Upper lobe of left lung (tissue), 6 donors: ENCODE results near the gene MICAL3. TPM values are rescaled to one million over a fixed set of nuclear protein-coding genes. Genes with fewer than 3 reads are reported as not detected.

Source experiments
- ATAC-seq, 2 donors: fragments of 200-7000 bp; cut with Tn5 transposase; one replicate each; pipeline ENCODE4 v1.9.1; 2022; ENCODE audit warnings: mild to moderate bottlenecking in 2 of 2, moderate library complexity in 2 of 2; ENCODE audit not compliant: low FRiP score in 2 of 2
- DNase-seq, 2 donors: peaks; one replicate each; pipeline ENCODE4 v3.0.0-alpha.2; 2019 to 2020
- H3K27ac ChIP-seq, 4 donors: fragments of 200-600 bp; sonication (generic); one replicate each; pipeline ENCODE4 v1.5.1; 2016 to 2019
- H3K27me3 ChIP-seq, 4 donors: fragments of 200-600 bp; sonication (generic); one replicate each; pipeline ENCODE4 v1.5.1; 2017 to 2019
- H3K36me3 ChIP-seq, 4 donors: fragments of 200-600 bp; sonication (generic); one replicate each; pipeline ENCODE4 v1.5.1; 2016 to 2019
- H3K4me1 ChIP-seq, 4 donors: fragments of 200-600 bp; sonication (generic); one replicate each; pipeline ENCODE4 v1.5.1; 2018 to 2019
- H3K4me3 ChIP-seq, 4 donors: fragments of 200-600 bp; sonication (generic); one replicate each; pipeline ENCODE4 v1.5.1; 2017 to 2019; ENCODE audit warnings: mild to moderate bottlenecking in 2 of 4, moderate library complexity in 1 of 4
- H3K9me3 ChIP-seq, 4 donors: fragments of 200-600 bp; sonication (generic); one replicate each; pipeline ENCODE4 v1.5.1; 2018 to 2019
- EP300 ChIP-seq, 4 donors: sonication (generic); formaldehyde crosslinking; IDR thresholded peaks; one replicate each; pipeline ENCODE4 v1.5.1; 2017; ENCODE audit warnings: antibody characterized with exemption in 4 of 4, control low read depth in 2 of 4
- POLR2A ChIP-seq, 4 donors: fragments of 450-650 bp; IDR thresholded peaks; one replicate each; pipeline ENCODE4 v1.5.1; 2016 to 2017; ENCODE audit warnings: antibody characterized with exemption in 4 of 4, mild to moderate bottlenecking in 2 of 4
- POLR2AphosphoS5 ChIP-seq, 2 donors: sonication (generic); formaldehyde crosslinking; IDR thresholded peaks; one replicate each; pipeline ENCODE4 v1.5.1; 2017; ENCODE audit warnings: antibody characterized with exemption in 2 of 2
- WGBS, 2 donors: methylation state at CpG; one replicate each; pipeline ENCODE4 v1.1.5; 2017 to 2018; 5-methylcytosine and 5-hydroxymethylcytosine counted together
- total RNA-seq, 6 donors: library from RNA; depleted of rRNA in 4 of 6; stranded (reverse); fragments of >200 nt in 4 of 6; gene quantifications; one replicate each; pipeline versions ENCODE4 v1.1.0 to v1.2.1, GENCODE V29; 2016 to 2021
- TF ChIP-seq, protein P1 (sequence below), 6 experiments: fragments of 450-650 bp in 4 of 6; fragments of 200-600 bp in 2 of 6; sonication (generic) in 2 of 6; IDR thresholded peaks; one replicate each; pipeline ENCODE4 v1.5.1; 2016 to 2019; ENCODE audit warnings: antibody characterized with exemption in 6 of 6
- donor health status: DM: no; HTN: no; CAD: no; lungs with moderate emphysema.
- donor health status: DM: no; HTN: yes; CAD: no; lungs with severe emphysema.

The MICAL3 gene
- total RNA-seq, 6 donors from 2014 or later, result 6.4 to 39.8 (median 23.4) TPM

DNA sequence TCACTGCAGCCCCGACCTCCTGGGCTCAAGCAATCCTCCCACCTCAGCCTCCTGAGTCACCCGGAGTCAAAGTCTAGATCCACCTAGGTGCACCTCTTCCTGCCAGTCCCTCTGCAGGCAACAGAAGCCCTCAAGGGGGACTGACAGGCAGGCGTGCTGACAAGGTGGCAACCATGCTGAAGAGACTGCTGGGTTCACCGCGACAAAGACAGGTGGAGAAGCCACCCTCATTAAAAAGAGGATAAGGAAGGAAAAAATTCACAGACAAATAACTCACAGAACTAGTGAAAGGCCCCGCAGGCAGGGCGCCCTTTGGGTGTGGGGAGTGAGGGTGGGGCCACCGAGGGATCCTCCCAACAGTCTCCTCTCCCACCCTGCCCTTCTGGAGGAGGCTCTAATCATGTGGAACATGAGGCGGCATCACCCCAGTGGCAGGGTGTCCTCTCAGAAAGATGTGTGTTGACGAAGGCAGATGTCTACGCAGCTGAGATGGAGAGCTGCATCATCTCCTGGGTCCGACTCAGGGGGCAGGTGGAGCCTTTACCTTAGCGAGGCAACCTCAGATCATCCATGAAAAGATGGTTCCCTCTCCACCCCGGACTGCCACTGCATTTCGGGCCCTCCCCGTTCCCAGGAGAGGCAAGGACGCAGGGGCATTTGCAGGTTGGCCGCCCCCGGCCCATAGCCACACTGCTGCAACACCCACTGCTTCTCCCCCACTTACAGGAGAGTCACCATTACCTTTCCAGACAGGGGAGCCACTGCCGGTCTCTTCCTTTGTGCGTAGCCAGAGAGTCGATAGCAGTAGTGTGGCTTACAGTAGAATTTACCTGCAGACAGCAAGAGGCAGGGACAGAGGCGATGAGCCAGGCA, 158.9 kb downstream of the MICAL3 start:
- no peak for ATAC-seq
- no peak for DNase-seq
- Histone ChIP-seq H3K4me1 (no peaks in the 10 kb centered on the region), H3K4me3 (no peak overlapping the region), H3K36me3 (peaks cover 0 to 52% (median 18%) of the 10 kb centered on the region in 4 donors), H3K27ac (no peak overlapping the region), H3K9me3 (no peaks in the 10 kb centered on the region), H3K27me3 (no peaks in the 10 kb centered on the region)
- TF ChIP-seq EP300 (IDR thresholded peaks at IDR 0.05), result no peak
- TF ChIP-seq, protein P1, sequence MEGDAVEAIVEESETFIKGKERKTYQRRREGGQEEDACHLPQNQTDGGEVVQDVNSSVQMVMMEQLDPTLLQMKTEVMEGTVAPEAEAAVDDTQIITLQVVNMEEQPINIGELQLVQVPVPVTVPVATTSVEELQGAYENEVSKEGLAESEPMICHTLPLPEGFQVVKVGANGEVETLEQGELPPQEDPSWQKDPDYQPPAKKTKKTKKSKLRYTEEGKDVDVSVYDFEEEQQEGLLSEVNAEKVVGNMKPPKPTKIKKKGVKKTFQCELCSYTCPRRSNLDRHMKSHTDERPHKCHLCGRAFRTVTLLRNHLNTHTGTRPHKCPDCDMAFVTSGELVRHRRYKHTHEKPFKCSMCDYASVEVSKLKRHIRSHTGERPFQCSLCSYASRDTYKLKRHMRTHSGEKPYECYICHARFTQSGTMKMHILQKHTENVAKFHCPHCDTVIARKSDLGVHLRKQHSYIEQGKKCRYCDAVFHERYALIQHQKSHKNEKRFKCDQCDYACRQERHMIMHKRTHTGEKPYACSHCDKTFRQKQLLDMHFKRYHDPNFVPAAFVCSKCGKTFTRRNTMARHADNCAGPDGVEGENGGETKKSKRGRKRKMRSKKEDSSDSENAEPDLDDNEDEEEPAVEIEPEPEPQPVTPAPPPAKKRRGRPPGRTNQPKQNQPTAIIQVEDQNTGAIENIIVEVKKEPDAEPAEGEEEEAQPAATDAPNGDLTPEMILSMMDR (IDR thresholded peaks at IDR 0.05), result no peak
- TF ChIP-seq POLR2A (IDR thresholded peaks at IDR 0.05), result no peak
- no peak for TF ChIP-seq POLR2AphosphoS5 (IDR thresholded peaks at IDR 0.05)
- WGBS, 2 donors, result 96 to 97% methylated on average over 21 to 23 of the region's 23 CpGs

DNA sequence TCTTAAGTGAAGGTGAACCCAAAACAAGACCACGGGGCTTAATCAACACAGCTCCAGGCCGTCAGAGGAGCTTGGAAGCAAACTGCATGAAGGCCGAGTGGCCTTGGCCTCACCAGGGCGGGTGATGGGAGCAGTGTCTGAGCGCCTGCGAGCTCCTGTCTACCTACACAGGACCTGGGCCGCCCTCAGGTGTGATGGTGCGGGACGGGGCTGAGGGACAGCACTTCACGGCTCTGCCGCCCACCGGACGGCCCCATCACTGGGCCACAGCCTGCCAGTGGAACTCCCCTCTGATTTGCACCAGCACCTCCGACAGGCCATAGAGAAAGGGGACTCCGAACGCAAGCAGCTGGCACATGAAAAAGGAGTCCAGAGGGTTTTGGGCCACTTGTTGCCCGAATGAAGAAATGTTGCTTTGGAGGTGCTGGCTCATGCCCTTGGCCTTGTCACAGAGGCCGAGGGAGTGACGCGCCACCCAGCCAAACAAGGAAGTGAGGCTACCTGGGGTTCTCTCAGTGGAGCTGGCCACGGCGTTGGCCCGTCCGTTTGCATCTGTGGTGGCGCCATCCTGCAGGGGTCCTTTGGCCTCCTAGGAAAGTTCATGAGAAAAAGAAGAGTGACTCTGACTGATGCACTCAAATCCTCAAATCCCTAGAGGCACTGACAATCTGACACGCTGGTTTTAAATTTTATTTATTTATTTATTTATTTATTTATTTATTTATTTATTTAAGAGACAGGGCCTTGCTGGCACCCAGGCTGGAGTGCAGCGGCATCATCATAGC, 159.8 kb downstream of the MICAL3 start:
- WGBS, 2 donors, result 97% methylated on average over 17 to 27 of the region's 27 CpGs
- ATAC-seq (peak in 1 of 2 donors; percentile 25), DNase-seq (no peak)
- no peak overlapping the region for H3K27ac ChIP-seq
- no peaks in the 10 kb centered on the region for H3K27me3 ChIP-seq
- H3K4me3 ChIP-seq, result no peak overlapping the region
- no peak for TF ChIP-seq POLR2AphosphoS5 (IDR thresholded peaks at IDR 0.05)
- TF ChIP-seq, protein P1 (IDR thresholded peaks at IDR 0.05), result no peak
- H3K4me1 ChIP-seq, result no peaks in the 10 kb centered on the region
- peaks cover 0 to 56% (median 16%) of the 10 kb centered on the region in 4 donors for H3K36me3 ChIP-seq
- H3K9me3 ChIP-seq, result no peaks in the 10 kb centered on the region

DNA sequence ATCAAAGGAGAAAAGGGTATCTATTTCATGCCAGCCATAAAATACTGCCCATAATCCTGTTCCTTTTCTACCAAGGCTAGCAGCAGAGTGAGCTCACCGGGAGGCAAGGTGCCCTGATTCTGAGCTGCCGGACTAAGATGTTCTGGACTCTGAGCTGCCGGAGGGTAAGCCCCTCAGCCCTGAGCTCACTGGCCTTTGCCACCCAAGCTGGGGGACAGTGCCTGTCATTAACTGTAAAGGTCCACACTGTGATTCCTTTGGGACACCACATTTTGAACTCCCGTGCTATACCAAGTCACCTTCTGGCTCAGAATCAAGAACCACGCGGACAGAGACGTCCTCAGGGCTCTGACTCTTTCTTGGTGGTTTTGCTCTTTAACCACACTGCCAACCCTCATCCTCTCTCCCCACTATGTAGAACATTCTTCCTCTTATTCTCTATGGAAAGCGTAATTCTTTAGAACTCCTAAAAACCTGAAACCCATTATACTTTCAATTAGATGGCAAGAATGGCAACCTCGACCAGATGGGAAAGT, 161.6 kb downstream of the MICAL3 start:
- ATAC-seq (no peak), DNase-seq (no peak)
- H3K36me3 ChIP-seq, result peaks cover 0 to 60% (median 12%) of the 10 kb centered on the region in 4 donors
- H3K27me3 ChIP-seq, result no peaks in the 10 kb centered on the region
- no peaks in the 10 kb centered on the region for H3K4me1 ChIP-seq
- TF ChIP-seq EP300 (IDR thresholded peaks at IDR 0.05) (no peak), POLR2AphosphoS5 (IDR thresholded peaks at IDR 0.05) (no peak), POLR2A (IDR thresholded peaks at IDR 0.05) (no peak)
- TF ChIP-seq, protein P1 (IDR thresholded peaks at IDR 0.05), result no peak
- no peak overlapping the region for H3K4me3 ChIP-seq
- no peaks in the 10 kb centered on the region for H3K9me3 ChIP-seq
- no peak overlapping the region for H3K27ac ChIP-seq
- WGBS, 2 donors, result 76 to 77% methylated on average over 9 of the region's 9 CpGs

DNA sequence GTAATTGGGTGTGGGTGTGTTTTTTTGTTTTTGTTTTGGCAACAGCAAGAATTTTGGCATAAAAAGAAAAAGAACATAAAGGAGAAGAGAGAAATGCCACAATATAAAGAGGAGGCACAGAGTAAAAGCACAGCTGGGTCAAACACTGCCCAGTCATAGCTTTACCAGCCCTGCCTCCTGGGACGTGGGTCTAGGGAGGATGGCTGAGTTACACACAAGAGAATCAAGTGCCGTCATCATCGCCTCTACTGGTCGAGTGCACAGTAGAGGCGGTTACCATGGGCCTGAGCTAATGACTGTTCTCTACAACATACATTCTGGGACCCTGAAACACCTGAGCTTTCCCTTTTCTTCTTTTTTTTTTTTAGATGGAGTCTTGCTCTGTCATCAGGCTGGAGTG, 162.5 kb downstream of the MICAL3 start:
- peaks cover 0 to 64% (median 12%) of the 10 kb centered on the region in 4 donors for H3K36me3 ChIP-seq
- H3K9me3 ChIP-seq, result no peaks in the 10 kb centered on the region
- DNase-seq, result no peak
- H3K4me1 ChIP-seq, result no peaks in the 10 kb centered on the region
- WGBS, 2 donors, result 89 to 92% methylated on average over 5 of the region's 5 CpGs
- no peak overlapping the region for H3K27ac ChIP-seq
- no peaks in the 10 kb centered on the region for H3K27me3 ChIP-seq
- H3K4me3 ChIP-seq, result no peak overlapping the region
- no peak for TF ChIP-seq POLR2A (IDR thresholded peaks at IDR 0.05)
- TF ChIP-seq, protein P1 (IDR thresholded peaks at IDR 0.05), result no peak
- no peak for TF ChIP-seq POLR2AphosphoS5 (IDR thresholded peaks at IDR 0.05)
- TF ChIP-seq EP300 (IDR thresholded peaks at IDR 0.05), result no peak
- no peak for ATAC-seq
